Measurements from ENCODE around the gene ARHGAP23. TPM values are rescaled to one million over a fixed set of nuclear protein-coding genes. Genes with fewer than 3 reads are reported as not detected.

The ARHGAP23 gene
- total RNA-seq, 1 donor from 2014 or later, result 177 TPM

- TF ChIP-seq CTCF (IDR thresholded peaks at IDR 0.05), result no peak
- DNase-seq (ENCODE audit: extremely low spot score, unreplicated experiment), result no peak
- Mint-ChIP-seq H3K27ac (ENCODE audit: unreplicated experiment) (peak overlapping the region; percentile 90), H3K4me1 (ENCODE audit: unreplicated experiment) (peaks cover 75% of the 10 kb centered on the region), H3K36me3 (ENCODE audit: unreplicated experiment) (peaks cover 4% of the 10 kb centered on the region), H3K9me3 (ENCODE audit: unreplicated experiment) (no peaks in the 10 kb centered on the region), H3K27me3 (ENCODE audit: unreplicated experiment) (no peaks in the 10 kb centered on the region), H3K4me3 (ENCODE audit: unreplicated experiment) (peak overlapping the region; percentile 81)
These were observed 25.7 kb downstream of the ARHGAP23 start for GRCh38 chr17:38453951-38454421.

GRCh38 chr17:38454532-38454931 is 26.3 kb downstream of the ARHGAP23 start:
- Mint-ChIP-seq H3K4me3 (ENCODE audit: unreplicated experiment) (peak overlapping the region; percentile 81), H3K9me3 (ENCODE audit: unreplicated experiment) (no peaks in the 10 kb centered on the region), H3K27ac (ENCODE audit: unreplicated experiment) (peak overlapping the region; percentile 90), H3K36me3 (ENCODE audit: unreplicated experiment) (peaks cover 7% of the 10 kb centered on the region), H3K27me3 (ENCODE audit: unreplicated experiment) (no peaks in the 10 kb centered on the region), H3K4me1 (ENCODE audit: unreplicated experiment) (peaks cover 73% of the 10 kb centered on the region)
- peak; percentile 90 for DNase-seq (ENCODE audit: extremely low spot score, unreplicated experiment)
- no peak for TF ChIP-seq CTCF (IDR thresholded peaks at IDR 0.05)

GRCh38 chr17:38455288-38455915 is 27.1 kb downstream of the ARHGAP23 start:
- peaks cover 70% of the 10 kb centered on the region for H3K4me1 Mint-ChIP-seq (ENCODE audit: unreplicated experiment)
- H3K27ac Mint-ChIP-seq (ENCODE audit: unreplicated experiment), result peak overlapping the region; percentile 90
- no peak for DNase-seq (ENCODE audit: extremely low spot score, unreplicated experiment)
- H3K36me3 Mint-ChIP-seq (ENCODE audit: unreplicated experiment), result peaks cover 11% of the 10 kb centered on the region
- peak overlapping the region; percentile 81 for H3K4me3 Mint-ChIP-seq (ENCODE audit: unreplicated experiment)
- no peaks in the 10 kb centered on the region for H3K9me3 Mint-ChIP-seq (ENCODE audit: unreplicated experiment)
- TF ChIP-seq CTCF (IDR thresholded peaks at IDR 0.05), result no peak
- H3K27me3 Mint-ChIP-seq (ENCODE audit: unreplicated experiment), result no peaks in the 10 kb centered on the region

GRCh38 chr17:38456031-38456815 is 28.0 kb downstream of the ARHGAP23 start:
- DNase-seq (ENCODE audit: extremely low spot score, unreplicated experiment), result no peak
- Mint-ChIP-seq H3K4me1 (ENCODE audit: unreplicated experiment) (peaks cover 68% of the 10 kb centered on the region), H3K27me3 (ENCODE audit: unreplicated experiment) (no peaks in the 10 kb centered on the region), H3K4me3 (ENCODE audit: unreplicated experiment) (peak overlapping the region; percentile 51), H3K27ac (ENCODE audit: unreplicated experiment) (peak overlapping the region; percentile 76), H3K36me3 (ENCODE audit: unreplicated experiment) (peaks cover 12% of the 10 kb centered on the region), H3K9me3 (ENCODE audit: unreplicated experiment) (no peaks in the 10 kb centered on the region)
- TF ChIP-seq CTCF (IDR thresholded peaks at IDR 0.05), result peak; percentile 45

Measured in osteocyte (in vitro differentiated cells).